HepG2 (cell line): ENCODE measurements around the gene SLC17A9. TPM values are rescaled to one million over a fixed set of nuclear protein-coding genes. Genes with fewer than 3 reads are reported as not detected.

ENCODE experiments used
- HOXA9 ChIP-seq: sonication (generic); formaldehyde crosslinking; IDR thresholded peaks from 2 replicates; pipeline ENCODE4 v1.8.1; 2022; ENCODE audit warnings: missing genetic modification reagents, mild to moderate bottlenecking, moderate library complexity, borderline replicate concordance
- MAF1 ChIP-seq: sonication (generic); formaldehyde crosslinking; IDR thresholded peaks from 2 replicates; pipeline ENCODE4 v1.5.0; 2020; ENCODE audit warnings: missing genetic modification reagents, borderline replicate concordance
- MIER3 ChIP-seq: IDR thresholded peaks from 2 replicates; pipeline ENCODE4 v1.6.1; 2016; ENCODE audit warnings: missing compliant biosample characterization, borderline replicate concordance
- MXD4 ChIP-seq: IDR thresholded peaks from 2 replicates; pipeline ENCODE4 v1.6.1; 2016; ENCODE audit warnings: mild to moderate bottlenecking, missing biosample characterization, missing genetic modification reagents
- PTBP1 ChIP-seq: fragments of 200-400 bp; formaldehyde crosslinking; IDR thresholded peaks from 2 replicates; pipeline ENCODE4 v1.6.1; 2018; ENCODE audit warnings: low read length, low read depth; ENCODE audit not compliant: poor library complexity, severe bottlenecking
- RARA ChIP-seq: IDR thresholded peaks from 2 replicates; pipeline ENCODE4 v1.6.1; 2016; ENCODE audit warnings: missing genetic modification reagents, missing compliant biosample characterization
- RBM22 ChIP-seq: fragments of 200-400 bp; formaldehyde crosslinking; optimal IDR thresholded peaks from 2 replicates; pipeline ENCODE3; 2017; ENCODE audit warnings: mild to moderate bottlenecking, low read length, moderate library complexity
- SETDB1 ChIP-seq: sonication (generic); formaldehyde crosslinking; IDR thresholded peaks from 2 replicates; pipeline ENCODE4 v1.5.1; 2020; ENCODE audit warnings: missing genetic modification reagents, mild to moderate bottlenecking, borderline replicate concordance
- SMAD9 ChIP-seq: sonication (generic); formaldehyde crosslinking; IDR thresholded peaks from 2 replicates; pipeline ENCODE4 v1.5.1; 2020; ENCODE audit warnings: mild to moderate bottlenecking, missing genetic modification reagents
- TRIM22 ChIP-seq: fragments of 450-650 bp; IDR thresholded peaks from 2 replicates; pipeline ENCODE4 v1.6.1; 2017
- ZBTB26 ChIP-seq: IDR thresholded peaks from 2 replicates; pipeline ENCODE4 v1.6.1; 2016; ENCODE audit warnings: missing compliant biosample characterization, missing genetic modification reagents, borderline replicate concordance
- ZBTB3 ChIP-seq: sonication (generic); formaldehyde crosslinking; IDR thresholded peaks from 2 replicates; pipeline ENCODE4 v1.4.0; 2020; ENCODE audit warnings: low read depth, mild to moderate bottlenecking, moderate library complexity, missing genetic modification reagents, borderline replicate concordance
- ZHX1 ChIP-seq: sonication (generic); formaldehyde crosslinking; IDR thresholded peaks from 2 replicates; pipeline ENCODE4 v1.8.1; 2022; ENCODE audit warnings: low read depth, mild to moderate bottlenecking, missing genetic modification reagents
- ZNF281 ChIP-seq: sonication (generic); formaldehyde crosslinking; IDR thresholded peaks from 2 replicates; pipeline ENCODE4 v1.4.0; 2020; ENCODE audit warnings: missing genetic modification reagents, borderline replicate concordance
- ZNF343 ChIP-seq: sonication (generic); formaldehyde crosslinking; IDR thresholded peaks from 2 replicates; pipeline ENCODE4 v1.4.0; 2020; ENCODE audit warnings: mild to moderate bottlenecking, missing genetic modification reagents
- ZNF512 ChIP-seq: sonication (generic); formaldehyde crosslinking; IDR thresholded peaks from 2 replicates; pipeline ENCODE4 v1.4.0; 2020; ENCODE audit warnings: mild to moderate bottlenecking, missing genetic modification reagents
- ZNF564 ChIP-seq: sonication (generic); formaldehyde crosslinking; IDR thresholded peaks from 2 replicates; pipeline ENCODE4 v1.8.1; 2023; ENCODE audit warnings: mild to moderate bottlenecking, missing genetic modification reagents
- ZNF780A ChIP-seq: sonication (generic); formaldehyde crosslinking; IDR thresholded peaks from 2 replicates; pipeline ENCODE4 v1.8.0; 2022; ENCODE audit warnings: mild to moderate bottlenecking, missing genetic modification reagents, moderate library complexity
- polyA plus RNA-seq, 8 experiments: library from polyadenylated mRNA; depleted of rRNA in 3 of 8; stranded (reverse) in 7 of 8; unstranded in 1 of 8; fragments of >200 nt; fragmentation: Illumina TruSeq in 4 of 8; extraction: Trizol in 4 of 8; gene quantifications; 2 replicates each; pipeline versions ENCODE4 v1.2.1 to v1.2.3, GENCODE V29; 2011 to 2016; ENCODE audit warnings: low read depth in 4 of 8, missing spikeins in 1 of 8, mixed read lengths in 1 of 8; ENCODE audit not compliant: insufficient read depth in 1 of 8
- total RNA-seq, 5 experiments: library from RNA; depleted of rRNA; stranded (reverse); fragments of >200 nt; fragmentation: Illumina TruSeq; extraction: Trizol; gene quantifications; 2 replicates each; pipeline ENCODE4 v1.2.3, GENCODE V29; 2016; ENCODE audit warnings: low read depth in 1 of 5

Gene SLC17A9
- total and polyA plus RNA-seq, 2 of the 13 experiments (the other 11 are each of a cell fraction or from before 2014, with no cell fraction given) = 110 to 191 TPM

GRCh38 chr20:62955519-62956386, 3.2 kb downstream of the SLC17A9 start (continued):
- TF ChIP-seq ZNF564 (CRISPR knock-in tag) (peak; percentile 92), MXD4 (peak; percentile 96), RBM22 (peak; percentile 89), ZHX1 (CRISPR knock-in tag) (peak; percentile 87), ZNF780A (no peak), ZNF281 (CRISPR knock-in tag) (peak; percentile 84; the same call in 1 of the 2 replicates), SETDB1 (CRISPR knock-in tag) (no peak), ZBTB3 (CRISPR knock-in tag) (no peak), ZNF343 (peak; percentile 86; the same call in 1 of the 2 replicates), ZBTB26 (CRISPR knock-in tag) (peak; percentile 89), ZNF512 (CRISPR knock-in tag) (no peak), HOXA9 (CRISPR knock-in tag) (peak; percentile 24; the same call in 1 of the 2 replicates), TRIM22 (no peak), MAF1 (peak; percentile 85; the same call in 1 of the 2 replicates), RARA (CRISPR knock-in tag) (peak; percentile 92), PTBP1 (no peak), MIER3 (CRISPR knock-in tag) (peak; percentile 99), SMAD9 (CRISPR knock-in tag) (0 out of 2 replicates have a peak, but pooled peaks have one; percentile 51)
